Transverse colon (tissue), 3 donors: ENCODE results near the gene ACVR1B.

Source experiments
- POLR2A ChIP-seq: fragments of 450-650 bp; IDR thresholded peaks from one replicate; pipeline ENCODE4 v1.6.1; 2016; ENCODE audit warnings: antibody characterized with exemption, mild to moderate bottlenecking, moderate library complexity
- TF ChIP-seq, protein P1 (sequence below), 5 experiments: fragments of 200-600 bp in 3 of 5; fragments of 450-650 bp in 2 of 5; sonication (generic) in 3 of 5; IDR thresholded peaks; 1 replicate in 2 of 5; 2 replicates in 3 of 5; pipeline ENCODE4 v1.5.1; 2016 to 2017; ENCODE audit warnings: antibody characterized with exemption in 5 of 5, inconsistent platforms in 3 of 5, mild to moderate bottlenecking in 2 of 5, moderate library complexity in 1 of 5

GRCh38 chr12:51984657-51985056, 33.2 kb downstream of the ACVR1B start:
- TF ChIP-seq, protein P1, sequence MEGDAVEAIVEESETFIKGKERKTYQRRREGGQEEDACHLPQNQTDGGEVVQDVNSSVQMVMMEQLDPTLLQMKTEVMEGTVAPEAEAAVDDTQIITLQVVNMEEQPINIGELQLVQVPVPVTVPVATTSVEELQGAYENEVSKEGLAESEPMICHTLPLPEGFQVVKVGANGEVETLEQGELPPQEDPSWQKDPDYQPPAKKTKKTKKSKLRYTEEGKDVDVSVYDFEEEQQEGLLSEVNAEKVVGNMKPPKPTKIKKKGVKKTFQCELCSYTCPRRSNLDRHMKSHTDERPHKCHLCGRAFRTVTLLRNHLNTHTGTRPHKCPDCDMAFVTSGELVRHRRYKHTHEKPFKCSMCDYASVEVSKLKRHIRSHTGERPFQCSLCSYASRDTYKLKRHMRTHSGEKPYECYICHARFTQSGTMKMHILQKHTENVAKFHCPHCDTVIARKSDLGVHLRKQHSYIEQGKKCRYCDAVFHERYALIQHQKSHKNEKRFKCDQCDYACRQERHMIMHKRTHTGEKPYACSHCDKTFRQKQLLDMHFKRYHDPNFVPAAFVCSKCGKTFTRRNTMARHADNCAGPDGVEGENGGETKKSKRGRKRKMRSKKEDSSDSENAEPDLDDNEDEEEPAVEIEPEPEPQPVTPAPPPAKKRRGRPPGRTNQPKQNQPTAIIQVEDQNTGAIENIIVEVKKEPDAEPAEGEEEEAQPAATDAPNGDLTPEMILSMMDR (IDR thresholded peaks at IDR 0.05), result no peak
- TF ChIP-seq POLR2A, result no peak
